Heart right ventricle (tissue), 16 donors: Measurements from ENCODE around the gene SH3TC2. TPM values are rescaled to one million over a fixed set of nuclear protein-coding genes. Genes with fewer than 3 reads are reported as not detected.

Experiments
- ATAC-seq, 8 donors: fragments of 200-7000 bp; cut with Tn5 transposase; one replicate each; pipeline ENCODE4 v1.9.1; 2020; ENCODE audit warnings: mild to moderate bottlenecking in 8 of 8, moderate library complexity in 8 of 8, moderate number of reproducible peaks in 1 of 8
- DNase-seq, 2 donors: peaks; one replicate each; pipeline ENCODE4 v3.0.0-alpha.2; 2020
- H3K27ac ChIP-seq, 10 donors: fragments of 200-600 bp; sonication (generic) in 2 of 10; one replicate each; pipeline versions ENCODE4 v1.5.0 to v1.8.0; 2020 to 2022; ENCODE audit warnings: mild to moderate bottlenecking in 3 of 10
- H3K27me3 ChIP-seq, 7 donors: fragments of 200-600 bp; one replicate each; pipeline ENCODE4 v1.8.0; 2021 to 2022; ENCODE audit warnings: mild to moderate bottlenecking in 2 of 7
- H3K36me3 ChIP-seq, 9 donors: fragments of 200-600 bp; sonication (generic) in 1 of 9; one replicate each; pipeline versions ENCODE4 v1.5.0 to v1.8.0; 2020 to 2022; ENCODE audit warnings: mild to moderate bottlenecking in 2 of 9
- H3K4me1 ChIP-seq, 9 donors: fragments of 200-600 bp; sonication (generic) in 1 of 9; one replicate each; pipeline versions ENCODE4 v1.5.0 to v1.8.0; 2020 to 2022; ENCODE audit warnings: mild to moderate bottlenecking in 4 of 9
- H3K4me3 ChIP-seq, 10 donors: fragments of 200-600 bp; sonication (generic) in 2 of 10; one replicate each; pipeline versions ENCODE4 v1.5.0 to v1.8.0; 2020 to 2022; ENCODE audit warnings: mild to moderate bottlenecking in 7 of 10, moderate library complexity in 2 of 10
- H3K9me3 ChIP-seq, 11 donors: fragments of 200-600 bp in 10 of 11; sonication (generic) in 2 of 11; one replicate each; pipeline versions ENCODE4 v1.5.0 to v1.8.0; 2013 to 2022; ENCODE audit warnings: mild to moderate bottlenecking in 2 of 11, control low read depth in 1 of 11, moderate library complexity in 1 of 11
- CTCF ChIP-seq, 9 donors: fragments of 200-600 bp; sonication (generic) in 2 of 9; IDR thresholded peaks; one replicate each; pipeline versions ENCODE4 v1.5.0 to v1.8.0; 2021 to 2022; ENCODE audit warnings: antibody characterized with exemption in 9 of 9, mild to moderate bottlenecking in 5 of 9, moderate library complexity in 1 of 9
- WGBS, 2 donors: extraction: QIAGEN DNeasy Blood & Tissue Kit; methylation state at CpG; one replicate each; pipeline ENCODE4 v1.1.7; 2013; ENCODE audit warnings: inconsistent platforms in 1 of 2; 5-methylcytosine and 5-hydroxymethylcytosine counted together
- intact Hi-C, 10 donors: fragments of 100-400 bp; cut with DNase I; formaldehyde crosslinking; loops; one replicate each; pipeline versions ENCODE4 v1.11.1 to v1.14.2; 2022
- polyA plus RNA-seq, 2 donors: library from polyadenylated mRNA; stranded (reverse); fragments of 200-250 nt; gene quantifications; one replicate each; pipeline ENCODE4 v1.2.3, GENCODE V29; 2013
- total RNA-seq, 10 donors: library from RNA; stranded (reverse); fragmentation: NEBNext Ultra II Directional in 3 of 10; extraction: Animal tissue kit (Norgen Biotek cat#: 25700) in 3 of 10; gene quantifications; one replicate each; pipeline versions ENCODE4 v1.2.1 to v1.2.4, GENCODE V29; 2021 to 2023
- donor health status: Arrhythmogenic right ventricular cardiomyopathy.
- donor health status: ischemic (EF 13 %, LVEDD 7.1; RV severe dilation, severe dysfunction).
- donor health status: healthy with polysubstance abuse.
- donor health status: DM: no; HTN: yes; CAD: no.
- donor health status: DM: no; HTN: no; CAD: no.
- donor health status: ischemic (EF 25% LVEDD 6.9; RV normal size, moderate dysfunction).
- donor health status: ischemic (EF 25% LVEDD 5.7; RV mildly dilated, moderate dysfunction).
- donor health status: healthy.
- donor health status: DM: yes; HTN: yes; CAD: no.
- donor health status: Ischemic cardiomyopathy.
- donor health status: ischemic (EF 35%, LVEDD 5.7; RV mildly dilated, moderate dysfunction).
- donor health status: nonischemic (EF 11% LVEDD 7.7; RV severe dilation, severe dysfunction).
- donor health status: DM: yes; HTN: yes; CAD: no.
- donor health status: PGD.
- donor health status: ischemic (EF 29% LVEDD 5.4; RV normal size, mild dysfunction).
- donor health status: nonischemic (EF 23%, LVEDD 6.1; RV moderate dilation, normal function).

SH3TC2 gene
- total and polyA plus RNA-seq, 12 donors = 0.91 to 13.1 (median 6.9) TPM

DNA sequence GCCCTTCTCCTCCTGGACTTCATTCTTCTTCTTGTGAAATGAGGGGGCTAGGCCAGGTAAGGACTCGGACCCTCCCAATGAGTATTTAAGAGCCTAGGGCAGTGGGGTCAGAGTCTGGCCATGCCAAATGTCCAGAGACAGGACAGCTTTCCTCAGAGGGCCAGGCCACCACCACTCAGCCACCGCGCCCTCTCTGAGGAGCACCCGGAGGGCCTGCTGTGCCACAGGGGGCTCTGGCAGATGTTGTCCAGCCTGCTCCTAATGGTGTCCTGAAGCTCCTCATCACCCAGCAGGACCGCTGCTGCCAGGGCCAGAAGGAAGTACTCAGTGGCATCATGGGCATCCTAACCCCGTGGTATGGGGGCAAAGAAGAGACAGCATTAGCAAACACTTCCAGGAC lies 58.3 kb downstream of the SH3TC2 start:
- H3K4me3 ChIP-seq = no peak overlapping the region
- H3K36me3 ChIP-seq = peaks cover 0 to 28% (median 0%) of the 10 kb centered on the region in 9 donors
- intact Hi-C loops = loop anchor here in 3 of 10 donors (10.0 kb wide), 3 partner anchors 180 to 270 kb away; partner anchors contain the start of gene ADRB2 (in 1 of the 3)
- peak in 1 of 8 donors; percentile 38 for ATAC-seq
- no peak overlapping the region for H3K27ac ChIP-seq
- peaks cover 0 to 33% (median 9%) of the 10 kb centered on the region in 9 donors for H3K4me1 ChIP-seq
- no peak for DNase-seq
- TF ChIP-seq CTCF (IDR thresholded peaks at IDR 0.05) = no peak
- no peaks in the 10 kb centered on the region for H3K27me3 ChIP-seq
- no peaks in the 10 kb centered on the region for H3K9me3 ChIP-seq
- 97% methylated on average over 6 of the region's 6 CpGs for WGBS, 2 donors

- peak overlapping the region in 2 of 10 donors; percentile 49 to 54 for H3K27ac ChIP-seq
- intact Hi-C loops = loop anchor here in 4 of 10 donors (2.0 to 10.0 kb wide), 4 partner anchors 178 to 268 kb away; partner anchors contain the start of gene ADRB2 (in 1 of the 4)
- 76 to 86% methylated on average over 3 of the region's 3 CpGs for WGBS, 2 donors
- peaks cover 0 to 35% (median 9%) of the 10 kb centered on the region in 9 donors for H3K4me1 ChIP-seq
- no peaks in the 10 kb centered on the region for H3K9me3 ChIP-seq
- H3K27me3 ChIP-seq = no peaks in the 10 kb centered on the region
- ATAC-seq (peak in 3 of 8 donors; percentile 27 to 33 (median 31)), DNase-seq (no peak)
- no peak overlapping the region for H3K4me3 ChIP-seq
- peaks cover 0 to 23% (median 0%) of the 10 kb centered on the region in 9 donors for H3K36me3 ChIP-seq
- TF ChIP-seq CTCF (IDR thresholded peaks at IDR 0.05) = peak in 6 of 9 donors; percentile 11 to 39 (median 24)
Observed at GRCh38 chr5:149002761-149003689, 59.8 kb downstream of the SH3TC2 start.

DNA sequence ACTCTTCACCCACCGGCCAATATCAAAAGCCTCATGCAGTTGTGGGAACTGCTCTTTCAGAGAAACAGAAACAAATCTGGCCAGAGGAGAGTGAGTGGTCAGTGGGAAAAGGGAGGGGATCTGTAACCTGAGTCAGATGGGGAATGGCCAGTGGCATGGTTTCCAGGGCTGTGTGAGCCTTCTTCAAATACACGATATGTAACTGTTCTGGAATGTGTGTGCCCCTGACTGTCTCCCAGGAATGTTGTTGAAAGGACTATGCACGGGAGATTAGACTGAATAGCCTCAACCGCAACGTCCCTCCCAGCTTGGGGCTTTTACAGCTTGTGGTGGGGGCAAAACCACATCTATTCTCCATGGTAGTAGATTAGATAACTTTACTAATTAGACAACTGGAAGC lies 60.8 kb downstream of the SH3TC2 start:
- no peak overlapping the region for H3K4me3 ChIP-seq
- no peaks in the 10 kb centered on the region for H3K9me3 ChIP-seq
- intact Hi-C loops = loop anchor here in 4 of 10 donors (2.0 to 10.0 kb wide), 4 partner anchors 177 to 267 kb away; partner anchors contain the start of gene ADRB2 (in 1 of the 4)
- peak overlapping the region in 4 of 10 donors; percentile 39 to 54 (median 44) for H3K27ac ChIP-seq
- WGBS, 2 donors = 19 to 38% methylated on average over 5 of the region's 5 CpGs
- ATAC-seq (peak in 7 of 8 donors; percentile 65 to 92 (median 81)), DNase-seq (peak in 1 of 2 donors; percentile 19)
- H3K4me1 ChIP-seq = peaks cover 0 to 35% (median 9%) of the 10 kb centered on the region in 9 donors
- peaks cover 0 to 20% (median 0%) of the 10 kb centered on the region in 9 donors for H3K36me3 ChIP-seq
- no peaks in the 10 kb centered on the region for H3K27me3 ChIP-seq
- TF ChIP-seq CTCF (IDR thresholded peaks at IDR 0.05) = no peak

DNA sequence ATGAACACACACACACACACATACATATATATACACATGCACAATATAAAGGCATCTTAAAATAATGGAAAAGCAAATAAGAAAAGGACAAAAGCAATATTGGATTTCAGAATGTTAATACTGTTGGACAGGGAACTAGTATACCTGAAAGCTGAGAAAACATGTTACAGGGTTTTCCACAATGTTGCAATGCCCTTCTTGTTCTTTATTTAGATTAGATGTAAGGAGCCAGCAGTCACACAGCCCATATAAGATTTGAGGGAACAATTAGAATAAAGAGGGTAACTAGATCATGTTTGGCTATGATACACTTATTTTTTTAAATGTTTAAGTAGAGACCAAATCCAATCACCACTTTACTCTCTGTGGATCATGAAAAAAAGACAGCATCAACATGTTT lies 61.7 kb downstream of the SH3TC2 start:
- intact Hi-C loops = loop anchor here in 4 of 10 donors (2.0 to 10.0 kb wide), 5 partner anchors 176 to 268 kb away; partner anchors contain the start of gene ADRB2 (in 1 of the 4)
- DNase-seq = no peak
- no peak for ATAC-seq
- no peaks in the 10 kb centered on the region for H3K27me3 ChIP-seq
- H3K27ac ChIP-seq = peak overlapping the region in 2 of 10 donors; percentile 49 to 54
- H3K9me3 ChIP-seq = no peaks in the 10 kb centered on the region
- peaks cover 0 to 12% (median 0%) of the 10 kb centered on the region in 9 donors for H3K36me3 ChIP-seq
- no peak for TF ChIP-seq CTCF (IDR thresholded peaks at IDR 0.05)
- no peak overlapping the region for H3K4me3 ChIP-seq
- H3K4me1 ChIP-seq = peaks cover 0 to 35% (median 9%) of the 10 kb centered on the region in 9 donors
